ENCODE results near the gene TMEM151B.

Gene TMEM151B

DNA sequence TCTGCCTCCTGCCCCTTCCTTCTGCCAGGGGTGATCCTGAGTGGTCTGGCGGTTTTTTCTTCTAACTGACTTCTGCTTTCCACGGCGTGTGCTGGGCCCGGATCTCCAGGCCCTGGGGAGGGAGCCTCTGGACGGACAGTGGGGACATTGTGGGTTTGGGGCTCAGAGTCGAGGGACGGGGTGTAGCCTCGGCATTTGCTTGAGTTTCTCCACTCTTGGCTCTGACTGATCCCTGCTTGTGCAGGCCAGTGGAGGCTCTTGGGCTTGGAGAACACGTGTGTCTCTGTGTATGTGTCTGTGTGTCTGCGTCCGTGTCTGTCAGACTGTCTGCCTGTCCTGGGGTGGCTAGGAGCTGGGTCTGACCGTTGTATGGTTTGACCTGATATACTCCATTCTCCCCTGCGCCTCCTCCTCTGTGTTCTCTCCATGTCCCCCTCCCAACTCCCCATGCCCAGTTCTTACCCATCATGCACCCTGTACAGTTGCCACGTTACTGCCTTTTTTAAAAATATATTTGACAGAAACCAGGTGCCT lies 36.6 kb upstream of the TMEM151B start:
- no peak for DNase-seq

- DNase-seq: no peak
These were observed 35.9 kb upstream of the TMEM151B start for GRCh38 chr6:44234101-44235025.

- DNase-seq: no peak
These were observed 35.0 kb upstream of the TMEM151B start for GRCh38 chr6:44235269-44235668.

DNA sequence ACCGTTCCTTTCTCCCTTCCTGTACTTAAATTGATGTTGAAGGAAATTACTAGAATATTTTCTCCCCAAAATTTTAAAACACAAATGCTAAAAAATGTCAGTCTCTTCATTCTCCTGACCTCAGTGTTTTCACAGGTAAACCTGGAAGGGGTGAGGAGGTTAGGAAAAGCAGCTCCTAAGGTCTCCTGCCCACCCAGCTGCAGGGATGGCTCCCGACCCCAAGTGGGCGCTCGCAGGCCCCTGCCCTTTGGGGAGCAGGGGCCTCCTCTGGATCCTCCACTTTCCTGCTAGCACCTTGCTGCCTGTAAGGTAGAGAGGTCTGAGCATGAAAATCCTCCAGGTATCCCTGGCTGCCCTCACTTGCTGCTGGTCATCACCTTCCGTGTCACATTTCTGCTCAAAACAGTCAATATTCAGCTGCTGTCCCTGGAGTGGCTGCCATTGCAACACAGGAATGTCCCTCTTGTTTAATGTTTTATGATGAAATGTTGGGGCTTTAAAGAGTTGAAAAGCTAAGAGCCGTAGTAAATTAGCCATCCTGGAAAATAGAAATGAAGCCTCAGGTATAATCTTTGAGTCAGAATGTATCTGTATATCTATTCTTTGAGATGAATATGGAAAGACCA lies 34.2 kb upstream of the TMEM151B start:
- DNase-seq: no peak

GRCh38 chr6:44237021-44237812 lies 33.0 kb upstream of the TMEM151B start:
- DNase-seq: peak; percentile 96

DNA sequence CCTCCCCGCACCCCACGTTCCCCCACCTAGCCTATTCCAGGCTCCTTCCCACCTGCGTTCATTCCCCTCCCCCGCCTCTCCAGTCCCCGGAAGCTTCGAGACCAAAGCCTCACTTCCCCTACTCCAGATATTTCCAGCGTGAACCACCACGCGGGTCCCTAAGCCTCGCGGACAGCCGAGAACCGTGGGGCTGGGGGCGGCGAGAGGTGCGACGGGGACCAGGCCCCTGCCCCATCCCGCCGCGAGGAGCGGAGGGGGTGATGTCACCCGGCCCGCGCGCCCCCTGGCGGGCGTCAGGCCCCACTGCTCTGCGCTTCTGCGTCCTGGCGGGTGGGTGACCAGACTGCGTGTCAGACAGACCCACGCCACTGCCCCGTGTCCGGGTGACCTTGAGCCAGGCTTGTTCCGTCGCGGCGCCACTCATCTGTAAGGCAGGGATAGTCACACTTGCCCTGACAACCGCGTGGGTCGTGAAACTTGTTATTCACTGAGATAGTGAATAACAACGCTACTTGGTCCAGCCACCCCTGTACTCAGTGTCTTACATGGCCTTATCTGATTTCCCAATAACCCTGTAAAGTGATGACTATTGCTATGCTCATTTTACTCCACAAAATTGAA lies 32.3 kb upstream of the TMEM151B start:
- DNase-seq: peak; percentile 59

DNA sequence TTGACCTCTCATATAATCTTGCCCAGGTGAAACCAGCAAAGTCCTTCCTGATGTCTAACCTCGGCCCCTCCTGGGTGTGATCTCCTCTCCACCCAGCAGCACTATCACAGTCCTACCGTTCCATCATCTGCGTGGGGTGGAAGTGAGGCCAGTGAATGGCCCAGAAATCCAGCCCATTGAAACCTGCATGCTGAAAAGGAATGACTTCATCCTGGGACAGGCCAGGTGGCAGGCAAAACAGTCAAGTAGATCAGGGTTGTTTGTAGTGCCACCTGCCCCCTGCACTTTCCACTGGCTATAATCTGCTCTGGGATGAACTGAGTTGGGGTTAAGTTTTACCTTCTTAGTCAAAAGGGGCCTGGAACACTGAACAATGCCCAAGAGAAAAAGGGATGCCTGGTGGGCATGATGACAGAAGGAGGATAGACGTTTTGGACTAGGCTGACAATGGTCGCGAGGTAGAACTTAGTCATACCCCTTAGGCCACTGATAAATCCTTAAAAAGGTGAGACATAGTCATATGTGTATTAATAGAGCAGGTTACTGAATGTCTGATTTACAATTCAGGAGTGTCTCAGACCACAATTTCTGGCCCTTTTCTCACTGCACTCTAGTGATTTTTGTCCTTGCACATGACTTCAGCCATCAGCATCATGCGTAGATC lies 31.4 kb upstream of the TMEM151B start:
- DNase-seq: no peak

DNA sequence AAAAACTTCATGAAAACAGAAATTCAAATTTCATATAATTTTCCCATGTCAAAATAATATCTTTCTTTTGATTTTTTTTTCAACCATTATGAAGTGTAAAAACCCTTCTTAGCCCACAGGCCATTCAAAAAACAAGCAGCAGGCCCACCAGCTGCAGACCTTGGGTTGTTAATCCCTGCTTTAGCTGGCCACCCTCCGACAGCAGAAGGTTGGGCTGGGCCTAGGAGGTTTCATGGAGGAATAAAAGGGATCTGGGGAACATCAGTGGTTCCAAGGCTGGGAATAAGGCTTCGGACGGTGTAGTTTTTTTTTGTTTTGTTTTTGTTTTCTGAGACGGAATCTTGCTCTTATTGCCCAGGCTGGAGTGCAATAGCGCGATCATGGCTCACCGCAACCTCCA lies 26.9 kb upstream of the TMEM151B start:
- DNase-seq: no peak

- no peak for DNase-seq
These were observed 24.8 kb upstream of the TMEM151B start for GRCh38 chr6:44245391-44245911.

DNA sequence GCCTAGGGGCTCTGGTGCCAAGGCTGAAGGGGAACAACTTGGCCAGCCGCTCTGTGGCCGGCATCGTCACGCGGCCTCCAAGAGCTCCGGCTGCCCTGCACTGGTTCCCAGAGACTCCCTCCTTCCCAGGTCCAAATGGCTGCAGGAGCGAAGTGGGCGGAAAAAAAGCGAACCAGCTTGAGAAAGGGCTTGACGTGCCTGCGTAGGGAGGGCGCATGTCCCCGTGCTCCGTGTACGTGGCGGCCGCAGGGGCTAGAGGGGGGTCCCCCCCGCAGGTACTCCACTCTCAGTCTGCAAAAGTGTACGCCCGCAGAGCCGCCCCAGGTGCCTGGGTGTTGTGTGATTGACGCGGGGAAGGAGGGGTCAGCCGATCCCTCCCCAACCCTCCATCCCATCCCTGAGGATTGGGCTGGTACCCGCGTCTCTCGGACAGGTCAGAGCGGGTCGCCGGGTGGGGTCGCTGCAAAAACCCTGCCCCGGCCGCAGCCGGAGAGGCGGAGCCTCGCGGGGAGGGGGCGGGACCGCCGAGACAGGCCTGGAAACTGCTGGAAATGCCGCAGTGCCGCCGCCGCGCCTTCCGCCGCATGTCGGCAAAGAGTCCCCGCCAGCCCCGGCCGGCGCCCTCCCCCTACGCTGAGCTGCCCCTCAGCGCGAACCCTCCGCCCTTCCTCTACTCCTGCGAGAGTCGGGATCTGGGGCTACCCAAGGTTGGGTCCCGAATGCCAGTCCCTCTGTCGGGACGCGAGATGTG lies 24.2 kb upstream of the TMEM151B start:
- DNase-seq: peak; percentile 95

DNA sequence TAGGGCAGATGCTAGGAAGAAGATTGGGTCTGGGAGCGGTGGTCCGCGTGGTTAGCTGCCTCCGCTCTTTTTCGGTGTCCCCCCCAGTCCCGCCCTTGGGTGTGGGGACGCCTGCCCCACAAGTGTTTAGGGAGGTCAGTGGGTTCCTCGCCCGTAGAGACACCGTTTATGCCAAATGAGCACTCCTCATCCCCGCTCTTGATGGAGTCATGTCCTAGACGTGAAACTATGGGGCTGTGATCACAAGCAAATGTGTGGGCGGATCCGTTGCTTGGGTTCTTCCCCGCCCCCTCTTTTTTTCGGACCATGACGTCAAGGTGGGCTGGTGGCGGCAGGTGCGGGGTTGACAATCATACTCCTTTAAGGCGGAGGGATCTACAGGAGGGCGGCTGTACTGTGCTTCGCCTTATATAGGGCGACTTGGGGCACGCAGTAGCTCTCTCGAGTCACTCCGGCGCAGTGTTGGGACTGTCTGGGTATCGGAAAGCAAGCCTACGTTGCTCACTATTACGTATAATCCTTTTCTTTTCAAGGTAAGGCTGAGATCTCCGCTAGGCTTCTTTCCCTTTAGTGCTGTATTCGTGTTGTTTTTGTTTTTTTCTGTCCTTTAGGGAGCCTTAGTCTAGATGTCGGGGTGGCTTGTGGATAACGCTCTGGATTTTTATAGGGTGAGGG lies 23.4 kb upstream of the TMEM151B start, which contains the start of gene HSP90AB1:
Gene HSP90AB1, plus strand, starts transcription at position 439 of the 675 bp plus-strand sequence. CDS start 1,529 bp downstream, outside the sequence.
- DNase-seq: peak; percentile 99

- no peak for DNase-seq
These were observed 22.6 kb upstream of the TMEM151B start for GRCh38 chr6:44247338-44248302.

- DNase-seq: no peak
These were observed 21.7 kb upstream of the TMEM151B start for GRCh38 chr6:44248579-44248978.

DNA sequence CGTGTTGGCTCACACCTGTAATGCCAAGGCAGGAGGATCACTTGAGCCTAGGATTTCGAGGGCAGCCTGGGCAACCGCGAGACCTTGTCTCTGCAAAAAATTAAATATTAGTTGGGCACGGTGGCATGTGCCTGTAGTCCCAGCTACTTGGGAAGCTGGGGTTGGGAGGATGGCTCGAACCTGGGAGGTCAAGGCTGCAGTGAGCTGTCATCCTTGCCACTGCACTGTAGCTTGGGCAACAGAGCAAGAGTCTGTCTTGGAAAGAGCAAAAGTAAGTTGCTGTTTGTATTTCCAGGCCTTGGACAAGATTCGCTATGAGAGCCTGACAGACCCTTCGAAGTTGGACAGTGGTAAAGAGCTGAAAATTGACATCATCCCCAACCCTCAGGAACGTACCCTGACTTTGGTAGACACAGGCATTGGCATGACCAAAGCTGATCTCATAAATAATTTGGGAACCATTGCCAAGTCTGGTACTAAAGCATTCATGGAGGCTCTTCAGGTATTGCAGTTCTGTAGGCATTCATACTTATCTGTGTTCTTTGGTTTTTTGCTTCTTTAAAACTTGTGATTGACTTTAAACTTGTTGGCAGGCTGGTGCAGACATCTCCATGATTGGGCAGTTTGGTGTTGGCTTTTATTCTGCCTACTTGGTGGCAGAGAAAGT lies 21.0 kb upstream of the TMEM151B start:
- no peak for DNase-seq

GRCh38 chr6:44250067-44250717 lies 20.1 kb upstream of the TMEM151B start:
- DNase-seq: no peak

- DNase-seq: no peak
These were observed 19.5 kb upstream of the TMEM151B start for GRCh38 chr6:44250718-44251123.

- DNase-seq: no peak
These were observed 18.4 kb upstream of the TMEM151B start for GRCh38 chr6:44251576-44252524.
